Measurements from ENCODE around the gene CPT2.

Gene CPT2

GRCh38 chr1:53210352-53210751 is 13.7 kb downstream of the CPT2 start:
- TF ChIP-seq CTCF (IDR thresholded peaks at IDR 0.05; ENCODE audit: control insufficient read depth, insufficient read depth, low read depth, low read length, missing control alignments), result no peak
- no peak for DNase-seq (ENCODE audit: low read depth)
- no peak overlapping the region for H3K4me3 ChIP-seq (ENCODE audit: control insufficient read depth, low read depth, low read length)

- no peak for TF ChIP-seq CTCF (IDR thresholded peaks at IDR 0.05; ENCODE audit: control insufficient read depth, insufficient read depth, low read depth, low read length, missing control alignments)
- DNase-seq (ENCODE audit: low read depth), result no peak
- no peak overlapping the region for H3K4me3 ChIP-seq (ENCODE audit: control insufficient read depth, low read depth, low read length)
Measured at GRCh38 chr1:53210954-53211353, 14.3 kb downstream of the CPT2 start.

- H3K4me3 ChIP-seq (ENCODE audit: control insufficient read depth, low read depth, low read length), result no peak overlapping the region
- TF ChIP-seq CTCF (IDR thresholded peaks at IDR 0.05; ENCODE audit: control insufficient read depth, insufficient read depth, low read depth, low read length, missing control alignments), result no peak
- no peak for DNase-seq (ENCODE audit: low read depth)
Measured at GRCh38 chr1:53214376-53214940, 17.8 kb downstream of the CPT2 start.

GRCh38 chr1:53218201-53218600 is 21.6 kb downstream of the CPT2 start:
- no peak for TF ChIP-seq CTCF (IDR thresholded peaks at IDR 0.05; ENCODE audit: control insufficient read depth, insufficient read depth, low read depth, low read length, missing control alignments)
- no peak overlapping the region for H3K4me3 ChIP-seq (ENCODE audit: control insufficient read depth, low read depth, low read length)
- DNase-seq (ENCODE audit: low read depth), result no peak

- no peak for TF ChIP-seq CTCF (IDR thresholded peaks at IDR 0.05; ENCODE audit: control insufficient read depth, insufficient read depth, low read depth, low read length, missing control alignments)
Measured at GRCh38 chr1:53219711-53220110, 23.1 kb downstream of the CPT2 start.

GRCh38 chr1:53220171-53220961 is 23.7 kb downstream of the CPT2 start, which contains the start of gene CZIB:
CZIB (minus strand) TSS chr1:53220634; CDS start chr1:53220575, 59 bp downstream.
- H3K4me3 ChIP-seq (ENCODE audit: control insufficient read depth, low read depth, low read length), result peak within 1 kb of the TSS; percentile 72
- peak; percentile 54 for DNase-seq (ENCODE audit: low read depth)
- no peak for TF ChIP-seq CTCF (IDR thresholded peaks at IDR 0.05; ENCODE audit: control insufficient read depth, insufficient read depth, low read depth, low read length, missing control alignments)

More at GRCh38 chr1:53219711-53220110, 23.1 kb downstream of the CPT2 start:
- DNase-seq (ENCODE audit: low read depth), result no peak
- peak overlapping the region; percentile 72 for H3K4me3 ChIP-seq (ENCODE audit: control insufficient read depth, low read depth, low read length)
